ENCODE data around the gene TMPRSS13. TPM values are rescaled to one million over a fixed set of nuclear protein-coding genes. Genes with fewer than 3 reads are reported as not detected.

TMPRSS13 gene
- total and polyA plus RNA-seq, 11 donors = 0.03 to 0.51 (median 0.12) TPM; not detected in 5

DNA sequence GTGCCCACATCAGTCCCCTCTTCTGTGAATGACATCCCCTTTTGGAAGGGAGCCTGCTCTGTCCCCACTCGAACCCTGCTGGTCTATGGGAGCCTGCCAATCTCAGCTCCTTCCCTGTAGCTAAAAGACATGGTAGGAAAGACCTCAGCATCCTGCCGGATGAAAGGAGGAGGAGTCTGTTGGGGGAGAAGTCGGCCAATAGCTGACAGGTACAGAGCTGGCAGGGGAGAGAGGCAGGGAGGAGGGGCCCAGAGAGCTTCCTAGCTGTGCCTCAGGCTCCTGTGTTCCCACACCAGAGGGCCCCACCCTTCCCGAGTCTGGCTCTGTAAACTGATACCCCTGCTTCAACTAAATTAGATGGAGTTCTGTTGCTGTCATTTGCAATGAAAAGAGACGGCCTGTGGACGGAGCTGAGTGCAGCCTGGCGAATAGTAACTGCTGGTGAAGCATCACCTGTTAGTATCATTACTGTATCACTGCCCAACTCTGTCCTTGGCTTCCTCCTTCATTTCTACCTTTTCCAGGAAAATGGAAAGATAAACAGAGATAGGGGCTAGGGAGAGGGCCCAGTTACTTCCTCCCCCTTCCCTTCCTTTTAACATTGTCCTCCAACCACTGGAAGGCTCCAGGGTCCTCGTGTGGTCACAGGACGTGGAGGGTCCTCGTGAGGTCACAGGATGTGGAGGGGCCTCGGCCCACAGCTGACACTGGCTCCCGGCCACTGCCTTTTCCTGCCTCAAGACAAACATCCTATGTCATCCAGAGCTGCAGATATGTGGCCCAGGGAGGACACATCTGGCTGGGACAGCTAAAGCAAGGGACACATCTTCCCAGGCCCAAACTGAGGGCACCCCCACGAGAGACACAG, 67.8 kb downstream of the TMPRSS13 start:
- H3K27me3 ChIP-seq = no peaks in the 10 kb centered on the region
- ATAC-seq = peak; percentile 72 to 92 (median 75)
- intact Hi-C loops (cut with DNase I) = loop anchor here in 1 of 10 donors (2.0 kb wide), 1 partner anchor 15 kb away; the partner anchor contains the start of gene FXYD6
- H3K4me3 ChIP-seq = peak overlapping the region in 6 of 12 donors; percentile 3 to 20 (median 11)
- peaks cover 0 to 6% (median 0%) of the 10 kb centered on the region in 9 donors for H3K36me3 ChIP-seq
- peaks cover 9 to 79% (median 54%) of the 10 kb centered on the region in 12 donors for H3K4me1 ChIP-seq
- H3K9me3 ChIP-seq = no peaks in the 10 kb centered on the region
- TF ChIP-seq POLR2A (IDR thresholded peaks at IDR 0.05) = peak in 1 of 2 donors; percentile 12
- TF ChIP-seq, protein P1, sequence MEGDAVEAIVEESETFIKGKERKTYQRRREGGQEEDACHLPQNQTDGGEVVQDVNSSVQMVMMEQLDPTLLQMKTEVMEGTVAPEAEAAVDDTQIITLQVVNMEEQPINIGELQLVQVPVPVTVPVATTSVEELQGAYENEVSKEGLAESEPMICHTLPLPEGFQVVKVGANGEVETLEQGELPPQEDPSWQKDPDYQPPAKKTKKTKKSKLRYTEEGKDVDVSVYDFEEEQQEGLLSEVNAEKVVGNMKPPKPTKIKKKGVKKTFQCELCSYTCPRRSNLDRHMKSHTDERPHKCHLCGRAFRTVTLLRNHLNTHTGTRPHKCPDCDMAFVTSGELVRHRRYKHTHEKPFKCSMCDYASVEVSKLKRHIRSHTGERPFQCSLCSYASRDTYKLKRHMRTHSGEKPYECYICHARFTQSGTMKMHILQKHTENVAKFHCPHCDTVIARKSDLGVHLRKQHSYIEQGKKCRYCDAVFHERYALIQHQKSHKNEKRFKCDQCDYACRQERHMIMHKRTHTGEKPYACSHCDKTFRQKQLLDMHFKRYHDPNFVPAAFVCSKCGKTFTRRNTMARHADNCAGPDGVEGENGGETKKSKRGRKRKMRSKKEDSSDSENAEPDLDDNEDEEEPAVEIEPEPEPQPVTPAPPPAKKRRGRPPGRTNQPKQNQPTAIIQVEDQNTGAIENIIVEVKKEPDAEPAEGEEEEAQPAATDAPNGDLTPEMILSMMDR (IDR thresholded peaks at IDR 0.05) = no peak
- 31 to 45% (median 37%) methylated on average over 13 of the region's 13 CpGs for WGBS, 4 donors
- peak; percentile 72 to 81 (median 77) for DNase-seq
- peak overlapping the region; percentile 7 to 95 (median 88) for H3K27ac ChIP-seq

DNA sequence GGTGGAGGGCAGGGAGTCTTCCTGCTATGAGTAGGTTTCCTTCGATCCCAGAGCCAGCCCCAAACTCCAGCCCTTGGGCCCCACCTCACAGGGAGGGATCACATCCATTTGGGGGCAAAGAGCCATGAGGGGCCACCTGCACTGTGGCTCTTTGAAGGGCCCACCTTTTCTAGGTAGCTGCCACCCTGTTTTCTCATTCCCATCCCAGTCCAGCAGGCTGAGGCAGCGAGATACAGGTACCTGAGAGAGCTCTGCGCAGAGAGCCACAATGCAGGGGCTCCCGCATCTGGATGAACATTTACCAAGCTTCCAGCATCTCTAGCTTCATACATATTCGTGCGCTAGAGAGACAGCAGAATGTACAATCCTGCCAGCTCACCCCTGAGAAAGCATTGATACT, 69.1 kb downstream of the TMPRSS13 start:
- H3K27ac ChIP-seq = peak overlapping the region in 11 of 12 donors; percentile 20 to 93 (median 88)
- peaks cover 9 to 86% (median 55%) of the 10 kb centered on the region in 12 donors for H3K4me1 ChIP-seq
- TF ChIP-seq POLR2A (IDR thresholded peaks at IDR 0.05) = no peak
- TF ChIP-seq, protein P1 (IDR thresholded peaks at IDR 0.05) = no peak
- DNase-seq = peak in 1 of 5 donors; percentile 5
- H3K27me3 ChIP-seq = no peaks in the 10 kb centered on the region
- peaks cover 0 to 2% (median 0%) of the 10 kb centered on the region in 9 donors for H3K36me3 ChIP-seq
- WGBS, 4 donors = 73 to 85% (median 79%) methylated on average over 5 to 6 of the region's 6 CpGs
- no peaks in the 10 kb centered on the region for H3K9me3 ChIP-seq
- intact Hi-C loops (cut with DNase I) = loop anchor here in 1 of 10 donors (2.0 kb wide), 1 partner anchor 17 kb away; the partner anchor contains the start of gene FXYD6
- no peak overlapping the region for H3K4me3 ChIP-seq
- ATAC-seq = no peak

DNA sequence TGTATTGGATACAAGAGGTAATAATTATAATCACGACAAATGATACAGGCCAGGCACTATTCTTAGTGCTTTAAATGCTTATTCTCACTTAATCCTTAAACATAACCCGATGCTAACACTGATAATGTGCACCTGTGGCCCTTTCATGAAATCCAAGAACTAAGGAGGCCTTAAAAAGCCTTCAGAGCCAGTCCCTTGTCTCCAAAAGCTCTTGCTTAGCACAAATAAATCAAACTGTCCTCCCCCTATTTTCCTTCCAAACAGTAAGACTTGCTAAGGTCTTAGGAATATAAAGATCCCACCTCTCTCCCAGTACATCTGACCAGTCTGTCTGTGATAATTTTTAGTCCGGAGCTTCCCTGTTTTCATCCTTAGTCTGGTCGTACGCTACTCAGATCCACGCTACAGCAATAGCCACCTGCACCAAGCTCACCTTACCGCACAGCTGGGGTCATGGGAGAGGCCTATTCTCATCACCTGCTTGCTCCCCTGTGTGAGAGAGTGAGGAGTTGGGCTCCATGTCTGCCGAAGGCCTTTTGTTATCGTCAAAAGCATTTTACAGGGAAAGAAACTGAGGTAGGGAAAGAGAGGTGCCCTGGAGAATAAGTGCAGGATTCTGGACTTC, 69.6 kb downstream of the TMPRSS13 start:
- intact Hi-C loops (cut with DNase I) = loop anchor here in 1 of 10 donors (2.0 kb wide), 1 partner anchor 17 kb away; the partner anchor contains the start of gene FXYD6

More for the DNA sequence above, 69.6 kb downstream of the TMPRSS13 start:
- Histone ChIP-seq H3K4me3 (no peak overlapping the region), H3K9me3 (no peaks in the 10 kb centered on the region), H3K4me1 (peaks cover 9 to 92% (median 55%) of the 10 kb centered on the region in 12 donors), H3K36me3 (no peaks in the 10 kb centered on the region), H3K27me3 (no peaks in the 10 kb centered on the region), H3K27ac (peak overlapping the region in 10 of 12 donors; percentile 24 to 93 (median 88))
- no peak for DNase-seq
- no peak for ATAC-seq
- WGBS, 4 donors = 73 to 80% (median 78%) methylated on average over 9 of the region's 9 CpGs
- TF ChIP-seq, protein P1 (IDR thresholded peaks at IDR 0.05) = no peak
- TF ChIP-seq POLR2A (IDR thresholded peaks at IDR 0.05) = no peak

Measured in heart left ventricle (tissue), 16 donors.